ENCODE measurements around the gene TPD52L1. TPM values are rescaled to one million over a fixed set of nuclear protein-coding genes. Genes with fewer than 3 reads are reported as not detected.

The TPD52L1 gene
- total and polyA plus RNA-seq, 10 of the 15 experiments (the other 5 are each of a cell fraction or from before 2014, with no cell fraction given) = 0.03 to 2.6 (median 0.16) TPM; not detected in 3

DNA sequence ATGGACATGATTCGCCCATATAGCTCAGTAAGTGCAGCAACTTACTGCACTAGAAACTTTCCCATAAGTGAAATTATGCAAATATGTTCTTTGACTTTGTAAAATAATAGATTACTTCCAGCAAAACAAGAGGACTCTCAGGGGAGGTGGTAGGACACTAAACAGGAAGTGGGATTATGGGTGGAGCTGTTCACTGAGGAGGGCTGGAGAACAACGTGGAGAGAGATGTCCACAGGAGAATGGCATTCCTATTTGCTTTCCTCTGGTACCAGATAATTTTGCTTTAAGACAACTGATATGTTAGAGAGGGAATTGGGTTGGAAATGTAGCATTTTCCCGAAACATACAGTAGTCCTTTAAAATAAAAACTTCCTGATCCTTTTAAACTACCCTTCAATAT is 3.7 kb downstream of the TPD52L1 start:
- ATAC-seq (no peak), FAIRE-seq (no peak), DNase-seq (ENCODE audit: low read depth, low spot score) (no peak)
- Histone ChIP-seq H3K27ac (ENCODE audit: control insufficient read depth, insufficient read depth) (no peak overlapping the region), H3K4me3 (no peak overlapping the region), H3K9ac (ENCODE audit: control insufficient read depth, insufficient read depth, low read length) (no peak overlapping the region), H3K36me3 (ENCODE audit: control insufficient read depth in 2 of 2, insufficient read depth in 2 of 2, low read length in 1 of 2) (no peaks in the 10 kb centered on the region), H3K79me2 (ENCODE audit: control insufficient read depth, insufficient read depth, low read length) (no peaks in the 10 kb centered on the region), H4K20me1 (ENCODE audit: control insufficient read depth, insufficient read depth) (no peaks in the 10 kb centered on the region), H3K4me1 (ENCODE audit: control insufficient read depth, insufficient read depth, low read length) (no peaks in the 10 kb centered on the region), H3K9me3 (replicated peaks; ENCODE audit: control insufficient read depth, insufficient read depth, low read length) (no peaks in the 10 kb centered on the region; the same call in 2 of the 3 replicates), H3K4me2 (ENCODE audit: control insufficient read depth, insufficient read depth) (no peak overlapping the region), H2AFZ (ENCODE audit: control insufficient read depth, low read depth, low read length) (no peak overlapping the region), H3K27me3 (replicated peaks in 1 of 2; ENCODE audit: control insufficient read depth in 2 of 2, insufficient read depth in 2 of 2, low read length in 1 of 2) (peaks cover 0 to 10% of the 10 kb centered on the region in 2 experiments; a peak in 3 of 4 replicates)
- BruUV-seq (replicated peaks) = no TSS peak
- ChIA-PET POLR2A (no interaction called here), SMC1A (ENCODE audit: uncharacterized antibody, unreplicated experiment) (no interaction called here), RAD21 (ENCODE audit: unreplicated experiment) (no interaction called here), CTCF (interaction anchor here (1.2 kb wide), 1 partner anchor 18 kb away, joined by 5 read pairs; no protein-coding TSS in a partner anchor)
- in situ Hi-C loops (cut with MboI) = loop anchor here (25.0 kb wide), 1 partner anchor 605 kb away; no protein-coding TSS in a partner anchor
- intact Hi-C loops (cut with micrococcal nuclease; ENCODE audit: unreplicated experiment) = loop anchor here (10.0 kb wide), 1 partner anchor 608 kb away; no protein-coding TSS in a partner anchor
- WGBS (ENCODE audit: insufficient coverage, insufficient replicate concordance, low lambda C conversion rate, missing lambda C conversion rate) = 16% methylated on average over 3 of the region's 3 CpGs
- TF ChIP-seq TCF3 (IDR thresholded peaks at IDR 0.05; ENCODE audit: borderline replicate concordance, insufficient read depth, low read depth, low read length) (no peak), GATAD2B (conservative IDR thresholded peaks at IDR 0.05; ENCODE audit: low read depth) (no peak), SPI1 (IDR thresholded peaks at IDR 0.05; ENCODE audit: borderline replicate concordance, insufficient read depth, low read depth, low read length) (0 out of 2 replicates have a peak, but pooled peaks have one; percentile 27), FOS (IDR thresholded peaks at IDR 0.05; ENCODE audit: borderline replicate concordance, extremely low read depth, insufficient read length) (no peak), TAF1 (IDR thresholded peaks at IDR 0.05; ENCODE audit: borderline replicate concordance, low read depth, low read length) (no peak), NR2F1 (conservative IDR thresholded peaks at IDR 0.05) (no peak)

DNA sequence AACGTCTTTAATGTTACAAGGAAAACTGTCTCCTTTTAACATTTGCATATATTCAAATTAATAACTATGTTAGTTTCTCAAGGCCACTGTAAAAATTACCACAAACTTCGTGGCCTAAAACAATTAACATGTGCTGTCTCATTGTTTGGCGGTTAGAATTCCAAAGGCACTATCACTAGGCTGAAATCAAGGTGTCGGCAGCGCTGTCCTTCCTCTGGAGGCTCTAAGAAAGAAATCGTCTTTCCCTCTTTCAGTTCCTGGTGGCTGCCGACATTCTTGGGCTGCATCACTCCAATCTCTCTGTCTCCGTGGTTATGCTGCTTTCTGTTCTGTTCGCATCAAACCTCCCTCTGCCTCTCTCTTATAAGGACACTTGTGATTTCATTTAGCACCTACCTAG is 4.2 kb downstream of the TPD52L1 start:
- no peak for FAIRE-seq
- Histone ChIP-seq H3K4me1 (ENCODE audit: control insufficient read depth, insufficient read depth, low read length) (no peaks in the 10 kb centered on the region), H3K4me3 (no peak overlapping the region), H4K20me1 (ENCODE audit: control insufficient read depth, insufficient read depth) (no peaks in the 10 kb centered on the region), H3K27ac (ENCODE audit: control insufficient read depth, insufficient read depth) (no peak overlapping the region), H3K79me2 (ENCODE audit: control insufficient read depth, insufficient read depth, low read length) (no peaks in the 10 kb centered on the region), H3K27me3 (replicated peaks in 1 of 2; ENCODE audit: control insufficient read depth in 2 of 2, insufficient read depth in 2 of 2, low read length in 1 of 2) (peaks cover 0 to 10% of the 10 kb centered on the region in 2 experiments; a peak in 3 of 4 replicates), H3K4me2 (ENCODE audit: control insufficient read depth, insufficient read depth) (no peak overlapping the region), H3K36me3 (ENCODE audit: control insufficient read depth in 2 of 2, insufficient read depth in 2 of 2, low read length in 1 of 2) (no peaks in the 10 kb centered on the region), H3K9me3 (replicated peaks; ENCODE audit: control insufficient read depth, insufficient read depth, low read length) (no peaks in the 10 kb centered on the region; the same call in 2 of the 3 replicates), H2AFZ (ENCODE audit: control insufficient read depth, low read depth, low read length) (no peak overlapping the region), H3K9ac (ENCODE audit: control insufficient read depth, insufficient read depth, low read length) (no peak overlapping the region)
- ATAC-seq = no peak
- no peak for DNase-seq (ENCODE audit: low read depth, low spot score)
- ChIA-PET SMC1A (ENCODE audit: uncharacterized antibody, unreplicated experiment) (no interaction called here), CTCF (interaction anchor here (1.2 kb wide), 1 partner anchor 18 kb away, joined by 5 read pairs; no protein-coding TSS in a partner anchor), RAD21 (ENCODE audit: unreplicated experiment) (no interaction called here), POLR2A (no interaction called here)
- intact Hi-C loops (cut with micrococcal nuclease; ENCODE audit: unreplicated experiment) (loop anchor here (10.0 kb wide), 1 partner anchor 607 kb away; no protein-coding TSS in a partner anchor), in situ Hi-C loops (cut with MboI) (loop anchor here (25.0 kb wide), 1 partner anchor 605 kb away; no protein-coding TSS in a partner anchor)
- no TSS peak for BruUV-seq (replicated peaks)
- 58% methylated on average over 9 of the region's 9 CpGs for WGBS (ENCODE audit: insufficient coverage, insufficient replicate concordance, low lambda C conversion rate, missing lambda C conversion rate)
- TF ChIP-seq POU2F2 (IDR thresholded peaks at IDR 0.05; ENCODE audit: borderline replicate concordance, low read depth, low read length) (no peak), EP300 (IDR thresholded peaks at IDR 0.05; ENCODE audit: borderline replicate concordance in 1 of 2, control insufficient read depth in 1 of 2, low read depth in 2 of 2, low read length in 2 of 2) (no peak), GABPA (IDR thresholded peaks at IDR 0.05; ENCODE audit: low read depth) (no peak), IKZF1 (conservative IDR thresholded peaks at IDR 0.05) (no peak), EED (IDR thresholded peaks at IDR 0.05; ENCODE audit: low read depth) (no peak), ZNF24 (IDR thresholded peaks at IDR 0.05) (no peak), SRF (IDR thresholded peaks at IDR 0.05; ENCODE audit: low read depth in 2 of 2, low read length in 2 of 2) (no peak), SREBF1 (IDR thresholded peaks at IDR 0.05; ENCODE audit: low read length) (no peak), BCL11A (IDR thresholded peaks at IDR 0.05; ENCODE audit: low read depth, low read length) (no peak), MXI1 (IDR thresholded peaks at IDR 0.05; ENCODE audit: low read depth, low read length) (no peak), NFYB (IDR thresholded peaks at IDR 0.05; ENCODE audit: insufficient read depth, low read depth, low read length) (no peak), SREBF2 (IDR thresholded peaks at IDR 0.05; ENCODE audit: low read length) (no peak)
- TF ChIP-seq, protein P1, sequence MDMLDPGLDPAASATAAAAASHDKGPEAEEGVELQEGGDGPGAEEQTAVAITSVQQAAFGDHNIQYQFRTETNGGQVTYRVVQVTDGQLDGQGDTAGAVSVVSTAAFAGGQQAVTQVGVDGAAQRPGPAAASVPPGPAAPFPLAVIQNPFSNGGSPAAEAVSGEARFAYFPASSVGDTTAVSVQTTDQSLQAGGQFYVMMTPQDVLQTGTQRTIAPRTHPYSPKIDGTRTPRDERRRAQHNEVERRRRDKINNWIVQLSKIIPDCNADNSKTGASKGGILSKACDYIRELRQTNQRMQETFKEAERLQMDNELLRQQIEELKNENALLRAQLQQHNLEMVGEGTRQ (IDR thresholded peaks at IDR 0.05; ENCODE audit: borderline replicate concordance, low read depth, low read length) = no peak

Data from GM12878 (cell line).